ENCODE results near the gene FADS2. TPM values are rescaled to one million over a fixed set of nuclear protein-coding genes. Genes with fewer than 3 reads are reported as not detected.

FADS2 gene
- total RNA-seq, 1 experiment from 2014 or later: 514 TPM

- no peaks in the 10 kb centered on the region for H4K20me1 ChIP-seq (ENCODE audit: insufficient read depth)
- POLR2A ChIA-PET (ENCODE audit: unreplicated experiment): no interaction called here
- H3K9me3 ChIP-seq (ENCODE audit: insufficient read depth, low read depth): no peaks in the 10 kb centered on the region
- BruUV-seq (replicated peaks): no TSS peak
- no peaks in the 10 kb centered on the region for H3K79me2 ChIP-seq (ENCODE audit: low read depth)
- CTCF ChIA-PET: no interaction called here
- H3F3A ChIP-seq (ENCODE audit: insufficient read depth, low read depth): peaks cover 10% of the 10 kb centered on the region; the same call in 1 of the 2 replicates
- intact Hi-C loops (cut with micrococcal nuclease; ENCODE audit: unreplicated experiment): no loop called here
- H3K9me2 ChIP-seq (ENCODE audit: insufficient read depth): no peaks in the 10 kb centered on the region
- TF ChIP-seq EZH2 (IDR thresholded peaks at IDR 0.05; ENCODE audit: low read depth): no peak
- TF ChIP-seq CTCF (conservative IDR thresholded peaks at IDR 0.05): no peak
- H3K36me3 ChIP-seq (ENCODE audit: low read depth): no peaks in the 10 kb centered on the region
- H3K4me2 ChIP-seq: no peak overlapping the region
- peaks cover 12% of the 10 kb centered on the region for H3K27me3 ChIP-seq (ENCODE audit: insufficient read depth, low read depth)
- H3K4me3 ChIP-seq: no peak overlapping the region
- H3K27ac ChIP-seq: no peak overlapping the region
- DNase-seq: no peak
- H3K4me1 ChIP-seq (replicated peaks; ENCODE audit: insufficient read depth): no peaks in the 10 kb centered on the region; the same call in 1 of the 2 replicates
- no peak overlapping the region for H2AFZ ChIP-seq
Measured at GRCh38 chr11:61913699-61914395, 85.7 kb downstream of the FADS2 start.

- no peaks in the 10 kb centered on the region for H3K9me2 ChIP-seq (ENCODE audit: insufficient read depth)
- H3F3A ChIP-seq (ENCODE audit: insufficient read depth, low read depth): peaks cover 15% of the 10 kb centered on the region; the same call in 1 of the 2 replicates
- no peak overlapping the region for H2AFZ ChIP-seq
- no TSS peak for BruUV-seq (replicated peaks)
- H3K4me2 ChIP-seq: no peak overlapping the region
- TF ChIP-seq CTCF (conservative IDR thresholded peaks at IDR 0.05) (no peak), EZH2 (IDR thresholded peaks at IDR 0.05; ENCODE audit: low read depth) (no peak)
- H3K9me3 ChIP-seq (ENCODE audit: insufficient read depth, low read depth): no peaks in the 10 kb centered on the region
- peaks cover 19% of the 10 kb centered on the region for H3K27me3 ChIP-seq (ENCODE audit: insufficient read depth, low read depth)
- intact Hi-C loops (cut with micrococcal nuclease; ENCODE audit: unreplicated experiment): no loop called here
- no peaks in the 10 kb centered on the region for H4K20me1 ChIP-seq (ENCODE audit: insufficient read depth)
- H3K36me3 ChIP-seq (ENCODE audit: low read depth): no peaks in the 10 kb centered on the region
- H3K27ac ChIP-seq: no peak overlapping the region
- no peaks in the 10 kb centered on the region for H3K79me2 ChIP-seq (ENCODE audit: low read depth)
- POLR2A ChIA-PET (ENCODE audit: unreplicated experiment): no interaction called here
- H3K4me3 ChIP-seq: no peak overlapping the region
- DNase-seq: no peak
- no peaks in the 10 kb centered on the region; the same call in 1 of the 2 replicates for H3K4me1 ChIP-seq (replicated peaks; ENCODE audit: insufficient read depth)
- CTCF ChIA-PET: interaction anchor here (1.1 kb wide), 1 partner anchor 12 kb away, joined by 3 read pairs; no protein-coding TSS in a partner anchor
Measured at GRCh38 chr11:61914471-61915171, 86.5 kb downstream of the FADS2 start.

GRCh38 chr11:61916737-61917333 is 88.7 kb downstream of the FADS2 start:
- Histone ChIP-seq H2AFZ (peak overlapping the region; percentile 80), H3F3A (ENCODE audit: insufficient read depth, low read depth) (peaks cover 15% of the 10 kb centered on the region; the same call in 1 of the 2 replicates), H3K27ac (no peak overlapping the region), H3K4me2 (peak overlapping the region; percentile 92), H3K79me2 (ENCODE audit: low read depth) (no peaks in the 10 kb centered on the region), H3K27me3 (ENCODE audit: insufficient read depth, low read depth) (peaks cover 24% of the 10 kb centered on the region), H3K36me3 (ENCODE audit: low read depth) (no peaks in the 10 kb centered on the region), H3K9me2 (ENCODE audit: insufficient read depth) (no peaks in the 10 kb centered on the region), H3K9me3 (ENCODE audit: insufficient read depth, low read depth) (no peaks in the 10 kb centered on the region), H3K4me3 (peak overlapping the region; percentile 61; the same call in 1 of the 2 replicates), H3K4me1 (replicated peaks; ENCODE audit: insufficient read depth) (no peaks in the 10 kb centered on the region; the same call in 1 of the 2 replicates), H4K20me1 (ENCODE audit: insufficient read depth) (no peaks in the 10 kb centered on the region)
- DNase-seq: no peak
- CTCF ChIA-PET: no interaction called here
- intact Hi-C loops (cut with micrococcal nuclease; ENCODE audit: unreplicated experiment): no loop called here
- POLR2A ChIA-PET (ENCODE audit: unreplicated experiment): no interaction called here
- BruUV-seq (replicated peaks): no TSS peak
- TF ChIP-seq EZH2 (IDR thresholded peaks at IDR 0.05; ENCODE audit: low read depth) (no peak), CTCF (conservative IDR thresholded peaks at IDR 0.05) (no peak)

Small RNA genes within 50 kb of the gene (microRNA-seq; reads per million reads assigned to microRNA genes)
- gene MIR6746 (ENCODE audit: borderline number of aligned reads, borderline replicate concordance): 6.1 reads per million

Other genes with a start within 250 kb of the FADS2 start
- 4.0 and 8.9 TPM in 2 replicates for gene SYT7, start 247.2 kb upstream of the FADS2 start, total RNA-seq (2021)
- 8.3 and 10.1 TPM in 2 replicates for gene DAGLA, start 147.9 kb upstream of the FADS2 start, total RNA-seq (2021)
- 15.3 and 16.3 TPM in 2 replicates for gene MYRF, start 75.7 kb upstream of the FADS2 start, total RNA-seq (2021)
- 141 and 217 TPM in 2 replicates for gene TMEM258, start 35.7 kb upstream of the FADS2 start, total RNA-seq (2021)
- gene FEN1, start 35.4 kb upstream of the FADS2 start, total RNA-seq (2021): 56.5 and 60.9 TPM in 2 replicates
- gene FADS1, start 11.3 kb upstream of the FADS2 start, total RNA-seq (2021): 114 and 150 TPM in 2 replicates
- gene FADS3, start 63.2 kb downstream of the FADS2 start, total RNA-seq (2021): 74.0 and 75.5 TPM in 2 replicates
- 4.4 and 10.4 TPM in 2 replicates for gene RAB3IL1, start 89.3 kb downstream of the FADS2 start, total RNA-seq (2021)
- 0.81 and 1.2 TPM in 2 replicates for gene BEST1, start 122.1 kb downstream of the FADS2 start, total RNA-seq (2021)
- 6,804 and 8,986 TPM in 2 replicates for gene FTH1, start 139.3 kb downstream of the FADS2 start, total RNA-seq (2021)